ENCODE measurements around the gene NEK7. TPM values are rescaled to one million over a fixed set of nuclear protein-coding genes. Genes with fewer than 3 reads are reported as not detected.

NEK7 gene
- total RNA-seq, 4 donors from 2014 or later: 95.7 to 145 (median 132) TPM

- H3K27me3 ChIP-seq: no peaks in the 10 kb centered on the region
- TF ChIP-seq POLR2A (IDR thresholded peaks at IDR 0.05) (no peak), CTCF (IDR thresholded peaks at IDR 0.05) (no peak)
- no peak for DNase-seq
- no peaks in the 10 kb centered on the region for H3K36me3 ChIP-seq
- H3K27ac ChIP-seq: no peak overlapping the region
- intact Hi-C loops (cut with DNase I; ENCODE audit: low total_unique reads): no loop called here
- H3K4me3 ChIP-seq: no peak overlapping the region
- H3K4me1 ChIP-seq: no peaks in the 10 kb centered on the region
- no peaks in the 10 kb centered on the region for H3K9me3 ChIP-seq
Observed at GRCh38 chr1:198141668-198142351, 15.0 kb upstream of the NEK7 start.

DNA sequence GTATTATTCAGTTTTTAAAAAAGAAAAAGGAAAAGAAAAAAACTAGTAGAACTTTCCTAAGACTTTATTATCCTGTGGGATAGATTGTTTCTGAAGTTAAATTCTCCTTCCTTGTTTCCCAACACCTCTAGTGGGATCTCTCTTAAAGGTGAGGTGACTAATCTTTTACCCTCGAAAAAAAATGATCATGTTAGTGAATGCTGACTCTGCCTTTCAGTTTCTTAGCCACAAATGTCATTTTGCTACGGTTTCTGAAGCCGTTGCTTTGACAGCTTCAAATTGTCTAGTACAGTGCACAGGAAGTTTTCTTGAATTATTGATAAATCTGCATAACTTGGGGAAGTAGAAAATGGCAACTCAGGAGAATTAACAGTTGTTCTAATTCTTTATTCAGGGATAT is 13.0 kb upstream of the NEK7 start:
- Histone ChIP-seq H3K27ac (no peak overlapping the region), H3K36me3 (no peaks in the 10 kb centered on the region), H3K4me3 (no peak overlapping the region), H3K27me3 (no peaks in the 10 kb centered on the region), H3K4me1 (no peaks in the 10 kb centered on the region), H3K9me3 (no peaks in the 10 kb centered on the region)
- no peak for DNase-seq
- TF ChIP-seq POLR2A (IDR thresholded peaks at IDR 0.05) (no peak), CTCF (IDR thresholded peaks at IDR 0.05) (no peak)
- intact Hi-C loops (cut with DNase I; ENCODE audit: low total_unique reads): no loop called here

DNA sequence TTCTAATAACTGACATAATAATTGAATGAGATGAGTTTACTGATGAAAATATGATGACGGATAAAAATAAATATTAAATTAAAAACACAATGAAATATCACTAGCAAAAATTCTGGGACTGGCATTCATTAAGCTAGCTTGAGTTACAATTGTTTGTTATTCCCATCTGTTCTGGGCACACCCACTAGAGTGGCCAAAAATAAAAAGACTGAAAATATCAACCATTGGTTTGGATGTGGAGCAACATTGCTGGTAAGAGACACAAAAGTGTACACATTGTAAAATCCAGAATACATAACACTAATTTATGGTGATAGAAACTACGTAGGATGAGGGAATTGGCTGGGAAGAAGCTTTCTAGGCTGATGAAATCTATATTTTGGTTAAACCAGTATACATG is 9.6 kb upstream of the NEK7 start:
- no peaks in the 10 kb centered on the region for H3K4me1 ChIP-seq
- intact Hi-C loops (cut with DNase I; ENCODE audit: low total_unique reads): no loop called here
- H3K4me3 ChIP-seq: no peak overlapping the region
- peaks cover 0 to 2% of the 10 kb centered on the region in 2 donors for H3K36me3 ChIP-seq
- H3K9me3 ChIP-seq: no peaks in the 10 kb centered on the region
- no peak for DNase-seq
- H3K27ac ChIP-seq: no peak overlapping the region
- no peaks in the 10 kb centered on the region for H3K27me3 ChIP-seq
- TF ChIP-seq CTCF (IDR thresholded peaks at IDR 0.05): no peak
- no peak for TF ChIP-seq POLR2A (IDR thresholded peaks at IDR 0.05)

DNA sequence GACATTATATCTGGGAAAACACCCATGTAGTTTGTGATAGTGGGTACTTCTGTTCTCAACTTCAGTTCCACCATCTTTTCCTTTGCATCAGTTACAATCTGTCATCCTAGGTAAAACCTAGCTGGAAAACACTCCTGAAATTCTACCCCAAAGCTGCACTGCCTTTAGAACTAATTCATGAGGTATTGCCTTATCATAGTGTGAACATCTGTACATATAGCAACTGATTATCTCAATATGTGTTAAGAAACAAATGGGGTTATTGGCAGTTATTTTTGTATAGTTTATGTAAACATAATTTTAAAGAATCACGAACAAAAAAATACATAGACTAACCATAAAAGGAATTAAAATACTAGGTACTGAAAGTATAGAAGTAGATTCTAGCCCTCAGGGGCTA is 6.4 kb upstream of the NEK7 start:
- Histone ChIP-seq H3K4me1 (no peaks in the 10 kb centered on the region), H3K36me3 (peaks cover 0 to 2% of the 10 kb centered on the region in 2 donors), H3K27me3 (no peaks in the 10 kb centered on the region), H3K9me3 (no peaks in the 10 kb centered on the region), H3K4me3 (no peak overlapping the region), H3K27ac (no peak overlapping the region)
- intact Hi-C loops (cut with DNase I; ENCODE audit: low total_unique reads): no loop called here
- no peak for DNase-seq
- no peak for TF ChIP-seq POLR2A (IDR thresholded peaks at IDR 0.05)
- no peak for TF ChIP-seq CTCF (IDR thresholded peaks at IDR 0.05)

DNA sequence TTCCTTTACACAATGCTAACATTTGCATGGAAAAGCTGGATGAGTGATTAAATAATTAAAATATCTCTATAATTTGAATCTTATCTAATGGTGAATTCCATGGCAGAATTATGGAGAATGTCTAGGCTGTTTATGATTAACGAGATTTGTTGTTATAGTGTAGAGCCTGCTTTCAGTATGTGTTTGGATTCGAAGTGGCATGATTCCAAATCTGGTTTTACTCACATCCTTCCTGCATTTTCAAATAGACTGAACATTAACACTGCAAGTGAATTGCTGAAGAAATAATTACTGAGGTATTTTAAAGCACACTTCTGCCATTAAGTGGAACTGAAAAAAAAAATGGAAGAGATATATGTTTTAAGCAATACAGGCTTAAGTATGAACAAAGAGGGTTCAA is 5.1 kb upstream of the NEK7 start:
- no peak overlapping the region for H3K27ac ChIP-seq
- peaks cover 0 to 2% of the 10 kb centered on the region in 2 donors for H3K36me3 ChIP-seq
- H3K9me3 ChIP-seq: no peaks in the 10 kb centered on the region
- no peak overlapping the region for H3K4me3 ChIP-seq
- H3K4me1 ChIP-seq: no peaks in the 10 kb centered on the region
- intact Hi-C loops (cut with DNase I; ENCODE audit: low total_unique reads): no loop called here
- TF ChIP-seq POLR2A (IDR thresholded peaks at IDR 0.05): no peak
- TF ChIP-seq CTCF (IDR thresholded peaks at IDR 0.05): no peak
- no peaks in the 10 kb centered on the region for H3K27me3 ChIP-seq
- no peak for DNase-seq

Data from uterus (tissue), 4 donors.